Fibroblast of lung (primary cell): Measurements from ENCODE around the gene ASB4. TPM values are rescaled to one million over a fixed set of nuclear protein-coding genes. Genes with fewer than 3 reads are reported as not detected.

Source experiments
- DNase-seq, 2 donors: peaks; one replicate each; pipeline versions ENCODE4 v3.0.0 to v3.0.0-alpha.2; 2010; ENCODE audit warnings: low read depth in 2 of 2
- H2AFZ ChIP-seq: 2 replicates; pipeline ENCODE4 v1.5.1; 2012; ENCODE audit warnings: low read length, control low read depth, inconsistent platforms
- H3K27ac ChIP-seq: 2 replicates; pipeline ENCODE4 v1.5.1; 2011; ENCODE audit warnings: low read length, control low read depth; ENCODE audit not compliant: insufficient read depth
- H3K27me3 ChIP-seq: 2 replicates; pipeline ENCODE4 v1.5.1; 2011; ENCODE audit warnings: mild to moderate bottlenecking, low read length; ENCODE audit not compliant: control insufficient read depth, insufficient read depth
- H3K36me3 ChIP-seq: 2 replicates; pipeline ENCODE4 v1.5.1; 2011; ENCODE audit warnings: low read length; ENCODE audit not compliant: control insufficient read depth, insufficient read depth
- H3K4me1 ChIP-seq: 2 replicates; pipeline ENCODE4 v1.5.1; 2011; ENCODE audit warnings: low read length; ENCODE audit not compliant: control insufficient read depth, insufficient read depth; ENCODE audit errors: extremely low read depth
- H3K4me2 ChIP-seq: 2 replicates; pipeline ENCODE4 v1.5.1; 2011; ENCODE audit warnings: low read length, control low read depth; ENCODE audit not compliant: insufficient read depth; ENCODE audit errors: extremely low read depth
- H3K4me3 ChIP-seq, 4 experiments: fragments of 200-600 bp in 1 of 4; sonication (generic) in 1 of 4; replicated peaks in 1 of 4; 2 replicates each; pipeline ENCODE4 v1.5.1; 2011 to 2016; ENCODE audit warnings: low read length in 4 of 4, low read depth in 3 of 4, mild to moderate bottlenecking in 3 of 4, control low read depth in 2 of 4, inconsistent platforms in 1 of 4, mixed read lengths in 1 of 4; ENCODE audit not compliant: insufficient read depth in 1 of 4; ENCODE audit errors: control extremely low read depth in 1 of 4
- H3K79me2 ChIP-seq: 2 replicates; pipeline ENCODE4 v1.5.1; 2012; ENCODE audit warnings: mild to moderate bottlenecking, low read length, inconsistent platforms; ENCODE audit not compliant: control insufficient read depth, insufficient read depth
- H3K9ac ChIP-seq: 2 replicates; pipeline ENCODE4 v1.5.1; 2011; ENCODE audit warnings: mild to moderate bottlenecking, low read length, control low read depth; ENCODE audit not compliant: insufficient read depth
- H3K9me3 ChIP-seq: 2 replicates; pipeline ENCODE4 v1.5.1; 2012; ENCODE audit warnings: low read depth, low read length; ENCODE audit not compliant: control insufficient read depth, insufficient read depth
- H4K20me1 ChIP-seq: 2 replicates; pipeline ENCODE4 v1.5.1; 2011; ENCODE audit warnings: low read length; ENCODE audit not compliant: control insufficient read depth, insufficient read depth; ENCODE audit errors: extremely low read depth
- CTCF ChIP-seq, 2 donors: IDR thresholded peaks in 1 of 2; conservative IDR thresholded peaks in 1 of 2; 1 replicate in 1 of 2; 2 replicates in 1 of 2; pipeline ENCODE4 v1.5.1; 2011 to 2012; ENCODE audit warnings: low read length in 2 of 2, control low read depth in 1 of 2, inconsistent platforms in 1 of 2, low read depth in 1 of 2, mild to moderate bottlenecking in 1 of 2
- EZH2 ChIP-seq: IDR thresholded peaks from 2 replicates; pipeline ENCODE4 v1.5.1; 2012; ENCODE audit warnings: low read length, control low read depth, mild to moderate bottlenecking; ENCODE audit errors: missing control alignments
- polyA plus RNA-seq, 2 donors: library from polyadenylated mRNA; depleted of rRNA in 1 of 2; stranded (reverse) in 1 of 2; unstranded in 1 of 2; fragments of >200 nt; gene quantifications; 2 replicates each; pipeline ENCODE4 v1.2.1, GENCODE V29; 2011 to 2012; ENCODE audit warnings: missing spikeins in 1 of 2
- total RNA-seq: library from RNA; depleted of rRNA; stranded (reverse); fragments of >200 nt; gene quantifications from 2 replicates; pipeline ENCODE4 v1.2.1, GENCODE V29; 2014

The ASB4 gene
- total and polyA plus RNA-seq, 2 donors (not counting 1 experiment from before 2014, with no cell fraction given), result not detected

DNA sequence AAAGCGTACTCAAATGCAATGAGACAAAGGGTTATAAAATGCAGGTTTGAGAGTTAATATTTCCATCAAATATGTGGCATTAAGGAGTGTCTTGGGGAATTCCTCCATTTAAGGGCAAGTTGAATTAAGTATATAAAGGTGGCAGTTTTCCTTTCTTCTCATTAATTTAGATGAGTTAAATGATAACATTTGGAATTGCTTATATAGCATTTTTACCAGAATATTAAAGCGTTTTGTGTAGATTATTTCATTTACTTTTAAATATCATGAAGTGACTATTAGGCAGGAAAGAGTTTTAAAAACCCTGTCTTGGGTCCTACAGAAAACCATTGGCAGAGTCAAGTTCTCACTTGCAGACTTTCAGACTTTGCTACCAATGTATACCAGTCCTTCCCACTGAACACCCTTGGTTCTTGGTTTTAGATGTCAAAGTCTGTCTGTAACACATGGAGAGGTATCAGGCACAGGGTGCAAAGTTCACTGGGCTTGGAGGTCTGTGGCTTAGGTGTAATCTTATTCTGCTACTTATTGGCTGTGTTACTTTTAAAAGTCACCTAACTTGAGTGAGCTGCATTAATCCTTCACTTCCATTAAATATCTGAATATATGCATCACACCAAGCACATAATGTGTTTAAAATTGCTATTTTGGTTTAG is 51.0 kb downstream of the ASB4 start:
- Histone ChIP-seq H3K9me3 (no peaks in the 10 kb centered on the region), H3K4me1 (no peaks in the 10 kb centered on the region), H3K27me3 (peaks cover 4% of the 10 kb centered on the region), H3K4me3 (no peak overlapping the region), H3K79me2 (no peaks in the 10 kb centered on the region), H3K27ac (no peak overlapping the region), H3K4me2 (no peak overlapping the region), H2AFZ (no peak overlapping the region), H3K36me3 (no peaks in the 10 kb centered on the region), H4K20me1 (no peaks in the 10 kb centered on the region), H3K9ac (no peak overlapping the region)
- TF ChIP-seq EZH2 (no peak), CTCF (conservative IDR thresholded peaks at IDR 0.05 in 1 of 2, IDR thresholded peaks at IDR 0.05 in 1 of 2; ENCODE audit: low read depth in 1 of 2, low read length in 2 of 2) (no peak)
- no peak for DNase-seq

DNA sequence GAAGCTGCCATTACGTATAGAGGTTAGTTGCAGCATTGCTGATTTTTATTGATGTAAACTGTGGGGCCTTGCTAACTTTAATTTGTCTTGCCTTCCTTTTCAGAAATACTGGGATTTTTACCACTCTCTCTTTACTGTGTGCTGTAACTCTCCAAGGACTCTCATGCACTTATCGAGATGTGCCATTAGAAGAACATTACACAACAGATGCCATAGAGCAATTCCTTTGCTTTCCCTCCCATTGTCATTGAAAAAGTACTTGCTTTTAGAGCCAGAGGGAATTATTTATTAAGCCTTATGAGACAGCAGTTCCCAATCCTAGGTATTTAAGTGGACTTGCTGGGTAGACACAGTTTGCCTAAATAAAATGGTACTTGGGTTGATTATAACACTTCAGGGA is 51.7 kb downstream of the ASB4 start:
- no peaks in the 10 kb centered on the region for H3K4me1 ChIP-seq
- no peak overlapping the region for H3K27ac ChIP-seq
- H3K4me2 ChIP-seq, result no peak overlapping the region
- no peak overlapping the region for H3K4me3 ChIP-seq
- TF ChIP-seq EZH2, result no peak
- H3K9me3 ChIP-seq, result no peaks in the 10 kb centered on the region
- no peak overlapping the region for H3K9ac ChIP-seq
- H2AFZ ChIP-seq, result no peak overlapping the region
- H3K36me3 ChIP-seq, result no peaks in the 10 kb centered on the region
- H3K27me3 ChIP-seq, result peaks cover 4% of the 10 kb centered on the region
- H4K20me1 ChIP-seq, result no peaks in the 10 kb centered on the region
- DNase-seq, result no peak
- H3K79me2 ChIP-seq, result no peaks in the 10 kb centered on the region

GRCh38 chr7:95539426-95539825 is 53.7 kb downstream of the ASB4 start:
- Histone ChIP-seq H4K20me1 (no peaks in the 10 kb centered on the region), H3K4me1 (no peaks in the 10 kb centered on the region), H3K9me3 (no peaks in the 10 kb centered on the region), H3K27ac (no peak overlapping the region), H3K9ac (no peak overlapping the region), H2AFZ (no peak overlapping the region), H3K27me3 (peaks cover 4% of the 10 kb centered on the region), H3K4me2 (no peak overlapping the region), H3K36me3 (no peaks in the 10 kb centered on the region), H3K4me3 (no peak overlapping the region), H3K79me2 (no peaks in the 10 kb centered on the region)
- no peak for DNase-seq
- TF ChIP-seq EZH2 (no peak), CTCF (conservative IDR thresholded peaks at IDR 0.05 in 1 of 2, IDR thresholded peaks at IDR 0.05 in 1 of 2; ENCODE audit: low read depth in 1 of 2, low read length in 2 of 2) (no peak)
